ENCODE measurements around the gene TNFRSF4.

GRCh38 chr1:1210726-1211540 is 3.0 kb downstream of the TNFRSF4 start:
- no peak for TF ChIP-seq ESRRA (IDR thresholded peaks at IDR 0.05; ENCODE audit: low read length)
- no peak for TF ChIP-seq MXI1 (IDR thresholded peaks at IDR 0.05; ENCODE audit: low read depth, low read length)
- TF ChIP-seq BRCA1 (IDR thresholded peaks at IDR 0.05; ENCODE audit: low read depth, low read length) = no peak
- TF ChIP-seq MAX (IDR thresholded peaks at IDR 0.05; ENCODE audit: low read depth, low read length) = no peak
- no peak for TF ChIP-seq SMAD1 (IDR thresholded peaks at IDR 0.05; ENCODE audit: low read depth, partially characterized antibody)
- TF ChIP-seq RAD51 (IDR thresholded peaks at IDR 0.05) = no peak
- no peak for TF ChIP-seq CTCF (IDR thresholded peaks at IDR 0.05 in 2 of 3, conservative IDR thresholded peaks at IDR 0.05 in 1 of 3; ENCODE audit: control insufficient read depth in 2 of 3, extremely low read depth in 1 of 3, insufficient read depth in 1 of 3, low read depth in 3 of 3, low read length in 3 of 3)
- no peak for TF ChIP-seq POLR2AphosphoS5 (IDR thresholded peaks at IDR 0.05; ENCODE audit: low read length)
- TF ChIP-seq ELK1 (IDR thresholded peaks at IDR 0.05; ENCODE audit: low read depth, low read length) = no peak
- no peak for TF ChIP-seq YBX1 (IDR thresholded peaks at IDR 0.05)
- TF ChIP-seq TCF7 (IDR thresholded peaks at IDR 0.05; ENCODE audit: borderline replicate concordance) = no peak
- TF ChIP-seq ATF3 (IDR thresholded peaks at IDR 0.05; ENCODE audit: borderline replicate concordance, extremely low read depth, low read depth, low read length) = no peak
- TF ChIP-seq ZSCAN29 (IDR thresholded peaks at IDR 0.05) = no peak
